Measurements from ENCODE around the gene APOBEC3H. TPM values are rescaled to one million over a fixed set of nuclear protein-coding genes. Genes with fewer than 3 reads are reported as not detected.
"Not testable (repeated sequence)": the region's sequence is repeated elsewhere in the genome, so short reads cannot be mapped to it uniquely, and the experiment has no call there.

Gene APOBEC3H
- total and polyA plus RNA-seq, 2 experiments from 2014 or later, result not detected

GRCh38 chr22:39078329-39078728 lies 18.7 kb upstream of the APOBEC3H start:
- Histone ChIP-seq H3K27me3 (ENCODE audit: insufficient read depth) (no peaks in the 10 kb centered on the region), H3K9me2 (ENCODE audit: insufficient read depth) (no peaks in the 10 kb centered on the region), H3K79me2 (replicated peaks; ENCODE audit: insufficient read depth) (no peaks in the 10 kb centered on the region), H3K27ac (ENCODE audit: low read depth) (no peak overlapping the region), H3K4me1 (ENCODE audit: insufficient read depth) (peaks cover 13% of the 10 kb centered on the region), H3K4me2 (no peak overlapping the region), H3F3A (replicated peaks; ENCODE audit: low read depth) (0 out of 2 replicates have a peak, but pooled peaks cover 3% of the 10 kb centered on the region), H2AFZ (no peak overlapping the region), H3K4me3 (no peak overlapping the region), H4K20me1 (replicated peaks; ENCODE audit: insufficient read depth) (no peaks in the 10 kb centered on the region), H3K36me3 (ENCODE audit: insufficient read depth) (no peaks in the 10 kb centered on the region)
- Mint-ChIP-seq H3K4me1 (peaks cover 31% of the 10 kb centered on the region), H3K4me3 (no peak overlapping the region), H3K27ac (no peak overlapping the region), H3K36me3 (ENCODE audit: low read depth) (no peaks in the 10 kb centered on the region), H3K27me3 (ENCODE audit: insufficient read depth, low read depth, poor library complexity) (peaks cover 22% of the 10 kb centered on the region), H3K9me3 (no peaks in the 10 kb centered on the region)
- ATAC-seq, result no peak
- TF ChIP-seq ETS1 (IDR thresholded peaks at IDR 0.05) (no peak), CTCF (conservative IDR thresholded peaks at IDR 0.05; ENCODE audit: low read depth in 2 of 2) (no peak), STAT1 (IDR thresholded peaks at IDR 0.05; ENCODE audit: unreplicated experiment) (no peak), CREB1 (CRISPR knock-in tag; IDR thresholded peaks at IDR 0.05; ENCODE audit: low read depth) (no peak), POLR2AphosphoS5 (IDR thresholded peaks at IDR 0.05; ENCODE audit: low read depth) (no peak), JUNB (IDR thresholded peaks at IDR 0.05; ENCODE audit: unreplicated experiment) (no peak), ZNF331 (CRISPR knock-in tag; IDR thresholded peaks at IDR 0.05; ENCODE audit: low read depth) (no peak), EZH2 (IDR thresholded peaks at IDR 0.05; ENCODE audit: low read depth, unreplicated experiment) (no peak)
- no peak for DNase-seq (ENCODE audit: low spot score)

- not testable (repeated sequence) for H3K9me2 ChIP-seq (ENCODE audit: insufficient read depth)
Measured at GRCh38 chr22:39079054-39079637, 17.9 kb upstream of the APOBEC3H start.

More at GRCh38 chr22:39079054-39079637, 17.9 kb upstream of the APOBEC3H start:
- not testable (repeated sequence) for H3K36me3 Mint-ChIP-seq (ENCODE audit: low read depth); H2AFZ ChIP-seq; H3K79me2 ChIP-seq (replicated peaks; ENCODE audit: insufficient read depth); H3K27me3 ChIP-seq (ENCODE audit: insufficient read depth); H3K27ac ChIP-seq (ENCODE audit: low read depth); H3K4me3 Mint-ChIP-seq; H3K36me3 ChIP-seq (ENCODE audit: insufficient read depth); DNase-seq (ENCODE audit: low spot score); H3K4me2 ChIP-seq; H3K4me1 ChIP-seq (ENCODE audit: insufficient read depth); H3K9me3 Mint-ChIP-seq; ATAC-seq; H4K20me1 ChIP-seq (replicated peaks; ENCODE audit: insufficient read depth); H3K4me3 ChIP-seq; H3K27ac Mint-ChIP-seq; H3F3A ChIP-seq (replicated peaks; ENCODE audit: low read depth)
- peaks cover 19% of the 10 kb centered on the region for H3K27me3 Mint-ChIP-seq (ENCODE audit: insufficient read depth, low read depth, poor library complexity)
- peaks cover 27% of the 10 kb centered on the region for H3K4me1 Mint-ChIP-seq
